SJCRH30 (cell line): ENCODE measurements around the gene MRPL39. TPM values are rescaled to one million over a fixed set of nuclear protein-coding genes. Genes with fewer than 3 reads are reported as not detected.
"Not testable (repeated sequence)": the region's sequence is repeated elsewhere in the genome, so short reads cannot be mapped to it uniquely, and the experiment has no call there.

Source experiments
- DNase-seq, 2 experiments: peaks; one replicate each; pipeline ENCODE4 v3.0.0-alpha.2; 2015 to 2020
- H3K27ac ChIP-seq: fragments of 250-450 bp; sonication (Bioruptor Pico); 2 replicates; pipeline ENCODE4 v1.5.1; 2020; ENCODE audit warnings: mild to moderate bottlenecking, moderate library complexity
- H3K27me3 ChIP-seq: fragments of 250-450 bp; sonication (Bioruptor Pico); 2 replicates; pipeline ENCODE4 v1.5.1; 2020; ENCODE audit warnings: mild to moderate bottlenecking, moderate library complexity
- H3K36me3 ChIP-seq: fragments of 250-450 bp; sonication (Bioruptor Pico); 2 replicates; pipeline ENCODE4 v1.5.1; 2020; ENCODE audit warnings: mild to moderate bottlenecking, moderate library complexity
- H3K4me1 ChIP-seq: fragments of 250-450 bp; sonication (Bioruptor Pico); 2 replicates; pipeline ENCODE4 v1.5.1; 2020; ENCODE audit warnings: mild to moderate bottlenecking, moderate library complexity
- H3K4me3 ChIP-seq: fragments of 250-450 bp; sonication (Bioruptor Pico); 2 replicates; pipeline ENCODE4 v1.5.1; 2020; ENCODE audit warnings: mild to moderate bottlenecking, moderate library complexity
- H3K9me3 ChIP-seq: fragments of 250-450 bp; sonication (Bioruptor Pico); replicated peaks from 2 replicates; pipeline ENCODE4 v1.5.1; 2020; ENCODE audit warnings: mild to moderate bottlenecking, moderate library complexity
- total RNA-seq: library from RNA; depleted of rRNA; stranded (reverse); fragments of >200 nt; shearing (Covaris generic); gene quantifications from 2 replicates; pipeline ENCODE4 v1.2.3, GENCODE V29; 2014

MRPL39 gene
- total RNA-seq, 1 experiment from 2014 or later = 95.0 TPM

GRCh38 chr21:25632296-25632695, 25.0 kb upstream of the MRPL39 start:
- Histone ChIP-seq H3K4me1 (no peaks in the 10 kb centered on the region), H3K4me3 (no peak overlapping the region), H3K9me3 (0 out of 2 replicates have a peak, but pooled peaks cover 4% of the 10 kb centered on the region), H3K27me3 (no peaks in the 10 kb centered on the region), H3K36me3 (no peaks in the 10 kb centered on the region), H3K27ac (no peak overlapping the region)
- DNase-seq = no peak

DNA sequence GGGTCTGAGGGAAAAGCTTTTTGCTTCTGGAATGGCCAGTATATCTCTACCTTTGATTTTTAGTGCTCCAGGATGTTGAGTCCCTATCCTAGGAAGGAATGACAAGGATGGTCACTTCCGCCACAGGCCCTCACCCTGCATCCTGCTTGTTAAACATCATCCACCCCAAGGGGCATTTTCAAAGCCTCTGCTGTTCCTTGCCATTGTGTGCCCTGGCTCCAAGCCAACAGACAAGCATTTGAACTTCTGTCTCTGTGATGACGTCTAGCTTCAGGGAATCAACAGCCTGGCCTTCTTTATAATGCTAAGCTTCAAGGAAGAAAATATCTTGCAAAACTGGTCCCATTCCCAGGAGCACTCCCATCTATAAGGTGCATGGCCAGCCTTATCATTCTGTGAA, 19.5 kb upstream of the MRPL39 start:
- Histone ChIP-seq H3K27ac (no peak overlapping the region), H3K27me3 (no peaks in the 10 kb centered on the region), H3K36me3 (no peaks in the 10 kb centered on the region), H3K4me3 (no peak overlapping the region), H3K4me1 (peaks cover 13% of the 10 kb centered on the region), H3K9me3 (0 out of 2 replicates have a peak, but pooled peaks cover 4% of the 10 kb centered on the region)
- peak; percentile 32 to 59 for DNase-seq

DNA sequence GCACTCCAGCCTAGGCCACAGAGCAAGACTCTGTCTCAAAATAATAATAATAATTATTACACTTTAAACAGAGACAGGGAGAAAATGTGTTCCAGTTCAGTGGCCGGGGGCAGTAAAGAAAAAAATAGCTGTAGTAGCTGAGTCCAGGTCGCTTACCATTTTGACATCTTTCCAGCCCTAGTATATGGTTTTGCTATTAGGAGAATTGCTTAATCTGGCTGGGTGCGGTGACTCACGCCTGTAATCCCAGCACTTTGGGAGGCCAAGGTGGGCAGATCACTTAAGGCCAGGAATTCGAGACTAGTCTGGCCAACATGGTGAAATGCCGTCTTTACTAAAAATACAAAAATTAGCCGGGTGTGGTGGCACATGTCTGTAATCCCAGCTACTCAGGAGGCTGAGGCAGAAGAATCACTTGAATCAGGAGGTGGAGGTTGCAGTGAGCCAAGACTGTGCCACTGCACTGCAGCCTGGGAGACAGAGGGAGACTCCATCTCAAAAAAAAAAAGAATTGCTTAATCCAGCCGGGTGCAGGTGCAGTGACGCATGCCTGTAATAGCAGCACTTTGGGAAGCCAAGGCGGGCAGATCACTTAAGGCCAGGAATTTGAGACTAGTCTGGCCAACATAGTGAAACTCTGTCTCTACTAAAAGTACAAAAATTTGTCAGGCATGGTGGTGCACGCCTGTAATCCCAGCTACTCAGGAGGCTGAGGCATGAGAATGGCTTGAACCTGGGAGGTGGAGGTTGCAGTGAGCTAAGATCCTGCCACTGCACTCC, 18.7 kb upstream of the MRPL39 start:
- H3K36me3 ChIP-seq, H3K27me3 ChIP-seq, H3K4me3 ChIP-seq, H3K9me3 ChIP-seq, DNase-seq, H3K27ac ChIP-seq: not testable (repeated sequence)
- peaks cover 13% of the 10 kb centered on the region for H3K4me1 ChIP-seq

- H3K4me1 ChIP-seq = peaks cover 13% of the 10 kb centered on the region
- H3K9me3 ChIP-seq = 0 out of 2 replicates have a peak, but pooled peaks cover 4% of the 10 kb centered on the region
- no peaks in the 10 kb centered on the region for H3K27me3 ChIP-seq
- peak in 1 of 2 experiments; percentile 51 for DNase-seq
- H3K27ac ChIP-seq = no peak overlapping the region
- H3K4me3 ChIP-seq = no peak overlapping the region
- no peaks in the 10 kb centered on the region for H3K36me3 ChIP-seq
Measured at GRCh38 chr21:25625036-25625435, 17.8 kb upstream of the MRPL39 start.

GRCh38 chr21:25624511-25624910, 17.2 kb upstream of the MRPL39 start:
- Histone ChIP-seq H3K27me3 (no peaks in the 10 kb centered on the region), H3K9me3 (0 out of 2 replicates have a peak, but pooled peaks cover 4% of the 10 kb centered on the region), H3K4me3 (no peak overlapping the region), H3K4me1 (peaks cover 13% of the 10 kb centered on the region), H3K36me3 (no peaks in the 10 kb centered on the region), H3K27ac (no peak overlapping the region)
- DNase-seq = peak in 1 of 2 experiments; percentile 18

DNA sequence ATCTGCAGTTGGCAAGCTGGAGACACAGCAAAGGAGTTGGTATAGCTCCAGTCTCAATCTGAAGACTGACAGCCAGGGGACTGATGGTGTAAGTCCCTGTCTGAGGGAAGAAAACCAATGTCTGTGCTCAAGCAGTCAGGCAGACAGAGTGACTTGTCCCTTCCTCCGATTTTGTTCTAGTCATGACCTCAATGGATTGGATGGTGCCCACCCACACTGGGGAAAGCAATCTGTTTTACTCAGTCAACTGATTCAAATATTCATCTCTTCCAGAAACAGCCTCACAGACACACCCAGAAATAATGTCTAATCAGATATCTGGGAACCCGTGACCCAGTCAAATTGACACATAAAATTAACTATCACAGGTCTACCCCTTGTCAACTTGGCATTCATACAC, 11.9 kb upstream of the MRPL39 start:
- no peak for DNase-seq
- Histone ChIP-seq H3K4me1 (no peaks in the 10 kb centered on the region), H3K36me3 (no peaks in the 10 kb centered on the region)

GRCh38 chr21:25615880-25616279, 8.6 kb upstream of the MRPL39 start:
- Histone ChIP-seq H3K27ac (no peak overlapping the region), H3K4me1 (no peaks in the 10 kb centered on the region), H3K27me3 (no peaks in the 10 kb centered on the region), H3K36me3 (no peaks in the 10 kb centered on the region), H3K9me3 (no peaks in the 10 kb centered on the region), H3K4me3 (no peak overlapping the region)
- DNase-seq = no peak

More for the DNA sequence above, 11.9 kb upstream of the MRPL39 start:
- no peak overlapping the region for H3K4me3 ChIP-seq
- H3K27ac ChIP-seq = no peak overlapping the region
- H3K9me3 ChIP-seq = no peaks in the 10 kb centered on the region
- H3K27me3 ChIP-seq = no peaks in the 10 kb centered on the region

- no peak overlapping the region for H3K4me3 ChIP-seq
- H3K4me1 ChIP-seq = no peaks in the 10 kb centered on the region
- no peak overlapping the region for H3K27ac ChIP-seq
- no peaks in the 10 kb centered on the region for H3K27me3 ChIP-seq
- H3K36me3 ChIP-seq = no peaks in the 10 kb centered on the region
- no peak for DNase-seq
- no peaks in the 10 kb centered on the region for H3K9me3 ChIP-seq
Measured at GRCh38 chr21:25614441-25614840, 7.2 kb upstream of the MRPL39 start.

GRCh38 chr21:25608044-25608737, 910 bp upstream of the MRPL39 start:
- Histone ChIP-seq H3K27me3 (no peaks in the 10 kb centered on the region), H3K27ac (peak overlapping the region; percentile 25; the same call in 1 of the 2 replicates), H3K4me3 (peak overlapping the region; percentile 90), H3K36me3 (peaks cover 26% of the 10 kb centered on the region), H3K4me1 (no peaks in the 10 kb centered on the region), H3K9me3 (no peaks in the 10 kb centered on the region)
- DNase-seq = peak; percentile 77 to 91

- H3K9me3 ChIP-seq = no peaks in the 10 kb centered on the region
- H3K4me3 ChIP-seq = no peak overlapping the region
- H3K27me3 ChIP-seq = no peaks in the 10 kb centered on the region
- peaks cover 84% of the 10 kb centered on the region for H3K36me3 ChIP-seq
- no peak for DNase-seq
- H3K4me1 ChIP-seq = no peaks in the 10 kb centered on the region
- no peak overlapping the region for H3K27ac ChIP-seq
Measured at GRCh38 chr21:25589887-25590286, 17.4 kb downstream of the MRPL39 start.

DNA sequence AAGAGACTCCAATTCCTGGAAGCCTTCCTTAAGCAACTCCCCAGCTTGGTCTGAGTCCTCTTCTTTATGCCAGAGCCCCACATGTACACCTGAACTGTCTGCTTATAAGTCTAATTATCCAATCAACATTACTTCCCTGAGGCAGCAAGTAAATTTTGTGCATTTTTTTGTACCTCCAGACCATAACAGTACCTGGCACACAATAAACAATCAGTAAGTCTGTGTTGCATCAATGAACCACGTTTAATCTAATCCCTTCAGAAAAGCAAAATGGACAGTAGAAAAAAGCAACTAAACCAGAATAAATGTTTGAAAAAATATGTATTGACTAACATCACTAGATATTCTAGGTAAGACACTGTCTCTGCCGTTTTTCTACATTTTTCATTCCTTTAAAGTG, 20.5 kb downstream of the MRPL39 start:
- DNase-seq = no peak
- H3K27ac ChIP-seq = no peak overlapping the region
- H3K36me3 ChIP-seq = peaks cover 60% of the 10 kb centered on the region
- H3K4me3 ChIP-seq = no peak overlapping the region
- no peaks in the 10 kb centered on the region for H3K4me1 ChIP-seq
- H3K9me3 ChIP-seq = no peaks in the 10 kb centered on the region
- H3K27me3 ChIP-seq = no peaks in the 10 kb centered on the region

GRCh38 chr21:25586326-25586725, 21.0 kb downstream of the MRPL39 start:
- Histone ChIP-seq H3K4me3 (no peak overlapping the region), H3K27me3 (no peaks in the 10 kb centered on the region), H3K4me1 (no peaks in the 10 kb centered on the region), H3K27ac (no peak overlapping the region), H3K9me3 (no peaks in the 10 kb centered on the region), H3K36me3 (peaks cover 55% of the 10 kb centered on the region)
- no peak for DNase-seq

DNA sequence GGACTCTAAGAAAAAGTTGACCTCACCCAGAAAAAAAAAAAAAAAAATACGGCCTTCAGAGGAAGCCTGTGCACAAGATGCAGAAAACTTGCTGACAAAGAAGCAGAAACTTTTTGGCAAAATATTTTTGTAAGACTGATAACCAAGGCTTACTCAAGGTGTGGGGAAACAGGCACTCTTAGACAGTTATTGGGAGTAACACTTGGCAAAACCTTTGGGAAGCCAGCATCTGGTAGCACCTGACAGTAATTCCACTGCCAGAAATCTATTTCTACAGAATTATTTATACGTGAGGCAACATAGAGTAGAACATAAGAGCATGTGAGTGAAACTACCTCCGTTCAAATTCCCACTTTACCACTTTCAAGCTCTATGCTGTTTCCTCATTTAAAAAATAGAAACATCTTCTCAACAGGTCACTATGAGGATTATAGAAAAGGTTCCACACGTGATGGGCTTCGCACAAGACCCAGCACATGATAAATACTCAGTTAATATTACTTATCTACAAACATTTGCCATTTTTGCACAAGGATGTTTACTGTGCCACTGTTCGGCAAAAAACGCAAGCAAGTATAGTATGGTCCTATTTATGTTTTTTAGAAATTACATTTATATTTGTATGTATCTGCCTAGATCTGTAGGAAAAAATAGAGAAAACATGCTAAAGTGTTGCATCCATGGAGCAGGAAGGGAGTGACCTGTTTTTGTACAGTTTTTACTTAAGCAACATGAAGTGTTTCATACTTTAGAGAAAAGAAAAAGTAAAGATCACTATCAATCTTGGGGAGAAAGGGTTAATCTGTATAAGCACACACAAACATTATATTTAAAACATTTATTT, 22.2 kb downstream of the MRPL39 start:
- no peak for DNase-seq
- no peaks in the 10 kb centered on the region for H3K27me3 ChIP-seq
- no peak overlapping the region for H3K27ac ChIP-seq
- H3K4me1 ChIP-seq = no peaks in the 10 kb centered on the region
- peaks cover 46% of the 10 kb centered on the region for H3K36me3 ChIP-seq
- no peaks in the 10 kb centered on the region for H3K9me3 ChIP-seq
- H3K4me3 ChIP-seq = no peak overlapping the region

GRCh38 chr21:25583370-25584130, 23.7 kb downstream of the MRPL39 start:
- Histone ChIP-seq H3K9me3 (no peaks in the 10 kb centered on the region), H3K4me1 (no peaks in the 10 kb centered on the region), H3K4me3 (no peak overlapping the region), H3K27ac (no peak overlapping the region), H3K36me3 (peaks cover 32% of the 10 kb centered on the region), H3K27me3 (no peaks in the 10 kb centered on the region)
- DNase-seq = no peak
